Muscle of leg (tissue), 11 donors: ENCODE results near the gene RAC2. TPM values are rescaled to one million over a fixed set of nuclear protein-coding genes. Genes with fewer than 3 reads are reported as not detected.

Experiments used
- DNase-seq: peaks from one replicate; pipeline ENCODE4 v3.0.0; 2013
- H3K27ac ChIP-seq: one replicate; pipeline ENCODE4 v1.5.1; 2013; ENCODE audit warnings: mild to moderate bottlenecking, low read length, control low read depth
- H3K27me3 ChIP-seq: one replicate; pipeline ENCODE4 v1.6.1; 2013; ENCODE audit warnings: low read length; ENCODE audit not compliant: control insufficient read depth, insufficient read depth
- H3K36me3 ChIP-seq: one replicate; pipeline ENCODE4 v1.6.1; 2013; ENCODE audit warnings: low read length; ENCODE audit not compliant: control insufficient read depth, insufficient read depth
- H3K4me1 ChIP-seq: one replicate; pipeline ENCODE4 v1.6.1; 2013; ENCODE audit warnings: low read length; ENCODE audit not compliant: control insufficient read depth, insufficient read depth
- H3K4me3 ChIP-seq: one replicate; pipeline ENCODE4 v1.5.1; 2013; ENCODE audit warnings: low read length, control low read depth
- H3K9me3 ChIP-seq: replicated peaks from 2 replicates; pipeline ENCODE4 v1.6.1; 2013; ENCODE audit warnings: low read depth, low read length; ENCODE audit not compliant: control insufficient read depth
- WGBS: methylation state at CpG from one replicate; pipeline ENCODE4 v1.1.5; 2013; ENCODE audit warnings: missing lambda C conversion rate; ENCODE audit not compliant: insufficient coverage; 5-methylcytosine and 5-hydroxymethylcytosine counted together
- polyA plus RNA-seq, 8 donors: library from polyadenylated mRNA; unstranded; fragments of 120-200 nt; gene quantifications; one replicate each; pipeline versions ENCODE4 v1.2.1 to v1.2.3, GENCODE V29; 2013; ENCODE audit warnings: inconsistent platforms in 1 of 8, low replicate concordance in 1 of 8; ENCODE audit not compliant: insufficient read length in 8 of 8, insufficient read depth in 1 of 8
- total RNA-seq: library from RNA; stranded (reverse); fragments of 120-200 nt; gene quantifications from one replicate; pipeline ENCODE4 v1.2.4, GENCODE V29; 2013

Gene RAC2
- total and polyA plus RNA-seq, 9 donors: 2.4 to 11.2 (median 7.0) TPM

- WGBS: 32% methylated on average over 6 of the region's 7 CpGs
- Histone ChIP-seq H3K9me3 (no peaks in the 10 kb centered on the region), H3K36me3 (no peaks in the 10 kb centered on the region), H3K27ac (peak overlapping the region; percentile 7), H3K27me3 (peaks cover 6% of the 10 kb centered on the region), H3K4me1 (peaks cover 15% of the 10 kb centered on the region), H3K4me3 (no peak overlapping the region)
- no peak for DNase-seq
Measured at GRCh38 chr22:37229012-37229804, 14.9 kb downstream of the RAC2 start.

GRCh38 chr22:37228106-37229011 lies 15.7 kb downstream of the RAC2 start:
- DNase-seq: peak; percentile 70
- Histone ChIP-seq H3K4me1 (peaks cover 15% of the 10 kb centered on the region), H3K36me3 (no peaks in the 10 kb centered on the region), H3K27ac (peak overlapping the region; percentile 29), H3K9me3 (no peaks in the 10 kb centered on the region), H3K4me3 (no peak overlapping the region), H3K27me3 (peaks cover 4% of the 10 kb centered on the region)
- WGBS: 37% methylated on average over 10 of the region's 20 CpGs

GRCh38 chr22:37226514-37226913 lies 17.6 kb downstream of the RAC2 start:
- 92% methylated on average over 7 of the region's 14 CpGs for WGBS
- Histone ChIP-seq H3K36me3 (no peaks in the 10 kb centered on the region), H3K9me3 (no peaks in the 10 kb centered on the region), H3K4me1 (peaks cover 18% of the 10 kb centered on the region), H3K27ac (no peak overlapping the region), H3K27me3 (no peaks in the 10 kb centered on the region), H3K4me3 (no peak overlapping the region)
- DNase-seq: no peak

- peaks cover under 1% of the 10 kb centered on the region for H3K27me3 ChIP-seq
- H3K27ac ChIP-seq: no peak overlapping the region
- H3K36me3 ChIP-seq: no peaks in the 10 kb centered on the region
- 77% methylated on average over 4 of the region's 4 CpGs for whole genome bisulfite sequencing
- no peak for DNase-seq
- no peak overlapping the region for H3K4me3 ChIP-seq
- peaks cover 18% of the 10 kb centered on the region for H3K4me1 ChIP-seq
- no peaks in the 10 kb centered on the region for H3K9me3 ChIP-seq
Measured at GRCh38 chr22:37226087-37226486, 18.0 kb downstream of the RAC2 start.

- Histone ChIP-seq H3K9me3 (no peaks in the 10 kb centered on the region), H3K27me3 (peaks cover 2% of the 10 kb centered on the region), H3K4me1 (peaks cover 18% of the 10 kb centered on the region), H3K4me3 (no peak overlapping the region), H3K27ac (no peak overlapping the region), H3K36me3 (no peaks in the 10 kb centered on the region)
- 55% methylated on average over 8 of the region's 8 CpGs for WGBS
- no peak for DNase-seq
Measured at GRCh38 chr22:37225481-37225880, 18.6 kb downstream of the RAC2 start.

- Histone ChIP-seq H3K4me1 (peaks cover 17% of the 10 kb centered on the region), H3K27ac (no peak overlapping the region), H3K36me3 (no peaks in the 10 kb centered on the region), H3K4me3 (no peak overlapping the region), H3K9me3 (no peaks in the 10 kb centered on the region), H3K27me3 (peaks cover 2% of the 10 kb centered on the region)
- no peak for DNase-seq
- 48% methylated on average over 3 of the region's 8 CpGs for WGBS
Measured at GRCh38 chr22:37224757-37225420, 19.2 kb downstream of the RAC2 start.

- Histone ChIP-seq H3K27ac (no peak overlapping the region), H3K36me3 (no peaks in the 10 kb centered on the region), H3K27me3 (peaks cover 2% of the 10 kb centered on the region), H3K4me3 (no peak overlapping the region), H3K4me1 (peaks cover 9% of the 10 kb centered on the region), H3K9me3 (no peaks in the 10 kb centered on the region)
- DNase-seq: no peak
- WGBS: 86% methylated on average over 3 of the region's 3 CpGs
Measured at GRCh38 chr22:37223965-37224551, 20.0 kb downstream of the RAC2 start.

GRCh38 chr22:37222440-37222971 lies 21.6 kb downstream of the RAC2 start:
- Histone ChIP-seq H3K4me3 (no peak overlapping the region), H3K9me3 (no peaks in the 10 kb centered on the region), H3K27ac (no peak overlapping the region), H3K36me3 (no peaks in the 10 kb centered on the region), H3K27me3 (peaks cover 2% of the 10 kb centered on the region), H3K4me1 (peaks cover 2% of the 10 kb centered on the region)
- WGBS: 84% methylated on average over 7 of the region's 8 CpGs
- no peak for DNase-seq

GRCh38 chr22:37221424-37222333 lies 22.4 kb downstream of the RAC2 start:
- Histone ChIP-seq H3K9me3 (no peaks in the 10 kb centered on the region), H3K4me1 (peaks cover 2% of the 10 kb centered on the region), H3K4me3 (no peak overlapping the region), H3K36me3 (no peaks in the 10 kb centered on the region), H3K27me3 (peaks cover 2% of the 10 kb centered on the region), H3K27ac (no peak overlapping the region)
- DNase-seq: no peak
- 92% methylated on average over 7 of the region's 10 CpGs for WGBS
